NOMO-1 (cell line): Measurements from ENCODE around the gene DLG2.
"Not testable (repeated sequence)": the region's sequence is repeated elsewhere in the genome, so short reads cannot be mapped to it uniquely, and the experiment has no call there.

Experiments
- DNase-seq, 2 experiments: peaks; one replicate each; lab custom pipeline; 2025; ENCODE audit not compliant: unreplicated experiment in 2 of 2; lab: John Stamatoyannopoulos, UW

The DLG2 gene

GRCh38 chr11:84865791-84866535, 761.2 kb downstream of the DLG2 start:
- DNase-seq: no peak

DNA sequence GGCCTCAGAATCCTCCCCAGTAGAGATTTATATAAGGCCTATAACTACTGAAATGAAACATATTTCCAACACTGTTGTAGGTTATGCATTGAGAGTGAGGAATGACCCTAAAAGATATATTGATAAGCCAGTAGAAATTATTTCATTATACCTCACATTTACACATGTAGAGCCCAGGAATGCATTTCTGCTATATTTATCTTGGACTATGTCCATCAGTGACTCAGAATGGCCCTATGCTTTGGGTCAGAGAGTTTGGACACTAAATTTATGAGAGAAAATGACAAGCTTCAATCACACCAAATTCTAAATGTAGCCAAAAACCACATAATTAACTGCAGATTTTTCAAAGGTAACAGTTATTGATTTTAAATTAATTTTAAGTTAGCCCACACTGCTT, 761.9 kb downstream of the DLG2 start:
- no peak for DNase-seq

GRCh38 chr11:84857746-84858145, 769.4 kb downstream of the DLG2 start:
- DNase-seq: no peak

DNA sequence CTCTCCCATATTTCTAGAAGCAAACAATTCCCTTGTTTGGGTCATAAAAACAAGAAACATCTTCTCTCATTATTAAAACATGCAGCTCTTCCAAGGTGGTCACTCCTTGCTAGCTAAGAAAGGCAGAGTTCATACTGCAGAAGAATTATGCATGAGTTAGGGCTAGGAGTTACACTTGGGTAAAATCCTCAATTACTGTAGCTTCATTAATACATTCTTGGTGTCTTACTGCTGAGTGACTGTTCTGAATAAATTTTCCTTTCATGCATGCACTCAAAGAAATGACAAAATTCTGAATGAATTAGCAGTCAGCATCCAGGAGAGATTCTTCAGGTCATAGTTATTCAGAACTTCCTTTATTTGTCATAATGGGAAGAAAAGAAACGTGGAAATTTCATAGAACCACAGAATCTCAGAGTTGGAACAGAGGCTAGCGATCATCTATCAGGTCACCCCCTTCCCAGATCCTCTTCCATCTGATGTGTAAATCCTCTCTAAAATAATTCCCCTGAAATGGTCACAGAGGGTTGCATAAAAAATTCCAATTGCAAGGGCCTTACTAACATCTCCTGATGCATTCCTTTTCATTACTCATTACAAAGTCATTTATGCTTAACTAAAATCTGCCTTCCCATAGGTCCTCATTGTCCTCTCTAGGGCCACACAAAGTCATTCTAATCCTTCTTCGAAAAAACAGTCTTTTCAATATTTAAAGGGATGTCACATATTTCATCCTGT, 771.5 kb downstream of the DLG2 start:
- no peak for DNase-seq

- DNase-seq: no peak
Measured at GRCh38 chr11:84854498-84854880, 772.7 kb downstream of the DLG2 start.

GRCh38 chr11:84853841-84854497, 773.2 kb downstream of the DLG2 start:
- DNase-seq: no peak

- DNase-seq: no peak
Measured at GRCh38 chr11:84847842-84848241, 779.3 kb downstream of the DLG2 start.

DNA sequence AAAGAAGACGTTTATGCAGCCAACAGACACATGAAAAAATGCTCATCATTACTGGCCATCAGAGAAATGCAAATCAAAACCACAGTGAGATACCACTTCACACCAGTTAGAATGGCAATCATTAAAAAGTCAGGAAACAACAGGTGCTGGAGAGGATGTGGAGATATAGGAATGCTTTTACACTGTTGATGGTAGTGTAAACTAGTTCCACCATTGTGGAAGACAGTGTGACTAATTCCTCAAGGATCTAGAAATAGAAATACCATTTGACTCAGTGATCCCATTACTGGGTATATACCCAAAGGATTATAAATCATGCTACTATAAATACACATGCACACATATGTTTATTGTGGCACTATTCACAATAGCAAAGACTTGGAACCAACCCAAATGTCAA, 786.9 kb downstream of the DLG2 start:
- not testable (repeated sequence) for DNase-seq

DNA sequence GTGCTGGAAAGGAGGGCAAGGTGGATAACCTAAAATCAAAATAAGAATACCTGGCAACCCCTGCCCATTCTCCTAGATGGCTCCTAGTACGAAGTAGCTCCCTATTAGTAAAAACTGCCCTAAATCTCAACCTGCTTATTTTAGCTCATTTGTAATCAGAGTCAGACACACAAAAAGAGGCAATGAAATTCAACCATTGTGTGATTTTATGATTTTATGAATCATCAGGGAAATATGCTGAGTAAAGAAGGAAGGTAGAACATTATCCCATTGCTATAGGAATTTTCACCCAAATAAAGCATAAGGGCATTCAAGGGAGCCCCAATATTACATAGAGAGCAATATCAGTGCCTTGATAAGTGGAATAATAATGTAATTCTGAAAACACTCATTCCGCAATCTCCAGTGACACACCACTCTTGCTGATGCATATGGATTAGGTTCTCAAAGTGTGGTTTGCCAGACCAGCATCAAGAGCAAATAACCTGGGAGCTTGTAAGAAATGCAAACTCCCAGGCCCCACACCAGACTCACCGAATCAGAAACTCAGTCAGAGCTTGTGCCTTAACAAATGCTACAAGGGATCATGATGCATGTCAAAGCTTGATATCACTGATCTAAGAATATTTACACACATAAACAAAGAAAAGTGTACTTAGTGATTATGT, 789.6 kb downstream of the DLG2 start:
- no peak for DNase-seq

DNA sequence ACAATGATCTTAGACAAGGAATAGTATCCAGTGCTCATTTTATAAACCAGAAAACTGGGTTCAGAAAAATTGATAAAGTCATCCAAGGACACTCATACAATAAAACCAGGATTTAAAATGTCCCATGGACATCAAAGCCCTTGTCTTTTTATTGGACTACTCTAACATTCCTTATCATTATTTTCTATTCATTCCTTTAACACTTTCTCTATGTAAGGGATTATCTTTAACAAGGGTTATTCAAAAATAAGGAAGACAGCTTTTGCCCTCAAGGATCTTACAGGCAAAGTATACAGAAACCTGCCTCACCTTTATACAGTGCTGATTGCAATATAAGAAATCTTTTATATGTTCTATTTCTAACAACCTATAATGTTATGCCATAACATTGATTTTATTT, 790.8 kb downstream of the DLG2 start:
- DNase-seq: no peak

DNA sequence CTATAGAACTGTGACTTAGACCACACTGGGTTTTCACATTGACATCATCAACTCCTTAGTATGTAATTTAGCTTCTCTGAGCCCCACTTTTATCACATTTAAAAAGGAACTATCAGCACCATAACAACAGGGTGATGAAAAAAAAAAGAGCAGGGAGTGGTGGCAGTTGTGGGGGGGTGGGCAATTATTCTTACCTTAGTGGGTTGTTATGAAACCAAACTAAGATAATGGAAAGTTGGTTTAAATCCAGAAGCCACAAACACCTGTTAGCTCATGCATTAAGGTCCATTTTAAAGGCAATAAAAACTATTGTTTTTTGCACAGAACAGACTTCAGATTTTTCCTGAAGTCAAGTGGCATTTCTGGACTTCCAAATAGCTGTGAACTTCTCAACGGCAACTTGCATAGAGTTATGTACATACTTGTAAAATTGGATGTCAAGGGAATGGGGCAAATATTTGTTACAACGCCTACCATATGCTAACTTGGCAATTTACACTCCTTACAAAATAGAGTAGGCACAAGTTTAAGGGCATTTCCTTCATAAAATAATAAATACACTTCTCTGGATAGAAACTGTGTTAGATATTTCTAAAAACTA, 793.6 kb downstream of the DLG2 start:
- DNase-seq: no peak

GRCh38 chr11:84830372-84830771, 796.8 kb downstream of the DLG2 start:
- DNase-seq: no peak

- no peak for DNase-seq
Measured at GRCh38 chr11:84829162-84829561, 798.0 kb downstream of the DLG2 start.

DNA sequence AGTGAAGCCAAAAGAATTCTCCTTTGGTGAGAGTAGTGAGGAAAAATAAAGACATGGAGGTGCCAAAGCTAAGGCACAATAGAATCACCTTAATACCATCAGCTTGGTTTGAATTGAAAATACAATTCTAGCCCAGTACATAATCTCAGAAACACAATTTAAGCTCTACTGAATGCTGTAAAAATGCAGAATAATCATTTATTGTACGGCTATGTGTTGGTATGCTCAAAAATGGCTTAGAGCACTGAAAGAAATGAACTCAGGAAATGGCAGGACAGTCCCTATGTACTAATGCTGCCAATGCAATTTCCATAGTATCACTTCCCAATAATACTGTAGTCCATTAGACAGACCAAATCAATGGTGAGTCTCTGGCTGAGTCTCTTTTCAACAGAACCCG, 798.5 kb downstream of the DLG2 start:
- no peak for DNase-seq

DNA sequence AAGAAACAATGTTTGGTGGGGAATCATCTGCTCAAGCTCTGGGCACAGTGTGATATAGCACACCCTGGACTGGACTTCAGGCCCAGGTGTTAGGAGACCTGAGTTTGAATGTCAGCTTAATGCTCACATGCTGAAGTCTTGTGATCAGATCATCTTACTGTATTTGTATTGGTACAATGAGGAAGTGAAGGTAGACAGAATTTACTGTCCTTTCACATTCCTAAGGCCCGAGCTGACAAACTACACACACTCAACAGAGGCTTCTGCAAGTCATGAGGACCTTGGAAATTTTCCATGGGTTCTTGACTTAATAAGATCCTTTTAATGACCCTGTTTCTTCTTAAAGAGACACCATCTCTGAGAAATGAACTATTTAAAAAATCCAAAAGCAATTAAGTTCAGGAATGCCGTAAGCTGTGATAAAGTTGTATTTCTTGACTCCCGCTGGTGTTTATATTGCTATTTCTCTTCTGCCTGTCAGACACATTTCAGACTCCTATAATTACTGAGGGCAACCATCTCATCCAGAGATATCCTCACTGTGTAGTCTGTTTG, 802.0 kb downstream of the DLG2 start:
- DNase-seq: no peak

DNA sequence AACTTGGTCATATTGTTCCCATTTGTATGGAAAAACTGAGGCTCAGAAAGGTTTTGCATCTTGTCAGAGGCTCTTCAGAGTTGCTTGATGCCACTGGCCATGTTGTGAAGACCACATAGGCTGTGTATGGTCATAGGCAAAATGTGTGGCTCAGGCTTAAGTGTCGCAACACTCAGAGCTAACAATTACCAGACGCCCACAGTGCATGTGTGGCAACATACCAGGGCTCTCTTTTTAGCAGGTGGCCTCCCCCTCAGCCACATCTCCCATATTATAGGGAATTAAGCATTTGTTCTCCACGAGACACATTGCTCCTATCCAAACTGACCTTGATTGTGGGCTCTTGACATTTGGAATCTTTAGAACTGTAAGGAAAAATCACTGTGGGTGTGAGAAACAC, 802.5 kb downstream of the DLG2 start:
- no peak for DNase-seq

GRCh38 chr11:84819537-84819936, 807.6 kb downstream of the DLG2 start:
- DNase-seq: no peak

GRCh38 chr11:84819128-84819527, 808.0 kb downstream of the DLG2 start:
- no peak for DNase-seq

GRCh38 chr11:84817998-84818397, 809.1 kb downstream of the DLG2 start:
- no peak for DNase-seq

DNA sequence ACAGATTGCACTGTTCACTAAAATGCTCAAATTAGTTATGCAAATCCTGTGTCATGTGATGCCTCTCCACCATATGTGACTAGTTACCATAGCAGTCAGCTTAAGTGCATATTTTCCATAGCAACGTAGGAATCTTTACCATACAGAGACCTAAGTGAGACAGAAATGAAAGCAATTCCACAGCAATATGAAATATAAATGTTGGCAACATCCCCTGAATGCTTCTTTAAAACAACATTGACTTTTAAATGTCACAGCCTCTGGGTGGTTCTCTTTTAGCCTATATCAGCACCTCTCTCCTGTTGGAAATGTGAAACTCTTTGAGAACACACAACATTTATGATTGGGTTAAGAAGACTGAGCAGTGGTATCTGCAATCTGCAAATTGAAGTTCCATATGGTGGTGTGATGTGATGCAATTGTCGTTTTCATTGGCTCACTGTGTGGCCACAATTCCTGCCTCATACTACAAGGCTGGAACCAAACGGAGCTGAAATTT, 814.6 kb downstream of the DLG2 start:
- no peak for DNase-seq
